Caco-2 (cell line): ENCODE measurements around the gene QPCTL. TPM values are rescaled to one million over a fixed set of nuclear protein-coding genes. Genes with fewer than 3 reads are reported as not detected.

ENCODE experiments used
- BruUV-seq: library from RNA; stranded (reverse); fragments of 400-500 nt; replicated peaks from 2 replicates; lab custom pipeline; 2021; lab: Mats Ljungman, UMichigan
- CTCF ChIA-PET: fragments of 300-600 bp; sonication (Branson Sonifier 250); formaldehyde crosslinking; loops from one replicate; lab custom pipeline; 2022; ENCODE audit warnings: antibody characterized with exemption; lab: Charles Lee
- POLR2A ChIA-PET: fragments of 300-600 bp; sonication (Branson Sonifier 250); formaldehyde crosslinking; loops from one replicate; lab custom pipeline; 2022; ENCODE audit warnings: antibody characterized with exemption; lab: Charles Lee
- DNase-seq, 2 experiments: peaks; one replicate each; pipeline versions ENCODE4 v3.0.0 to v3.0.0-alpha.2; 2020 to 2022
- H3K27me3 ChIP-seq: replicated peaks from 2 replicates; pipeline ENCODE4 v1.6.0; 2011; ENCODE audit warnings: low read length; ENCODE audit not compliant: control insufficient read depth, insufficient read depth
- H3K36me3 ChIP-seq: 2 replicates; pipeline ENCODE4 v1.5.1; 2011; ENCODE audit warnings: low read length; ENCODE audit not compliant: control insufficient read depth, insufficient read depth
- H3K4me1 ChIP-seq: fragments of 250-450 bp; sonication (Bioruptor Pico); 2 replicates; pipeline ENCODE4 v1.5.1; 2020; ENCODE audit warnings: mild to moderate bottlenecking
- H3K4me3 ChIP-seq: 2 replicates; pipeline ENCODE4 v1.5.1; 2011; ENCODE audit warnings: low read depth, mild to moderate bottlenecking, control low read depth, low read length
- H3K9me3 ChIP-seq: fragments of 250-450 bp; sonication (Bioruptor Pico); 2 replicates; pipeline ENCODE4 v1.5.1; 2020; ENCODE audit warnings: mild to moderate bottlenecking, moderate library complexity
- H3K27ac Mint-ChIP-seq: one replicate; pipeline ENCODE4 v1.8.0; 2022; ENCODE audit warnings: mixed read lengths; ENCODE audit not compliant: unreplicated experiment
- H3K27me3 Mint-ChIP-seq: one replicate; pipeline ENCODE4 v1.8.0; 2022; ENCODE audit warnings: mixed read lengths; ENCODE audit not compliant: insufficient read depth, unreplicated experiment
- H3K36me3 Mint-ChIP-seq: one replicate; pipeline ENCODE4 v1.8.0; 2022; ENCODE audit warnings: mild to moderate bottlenecking, mixed read lengths; ENCODE audit not compliant: insufficient read depth, unreplicated experiment
- H3K4me1 Mint-ChIP-seq: one replicate; pipeline ENCODE4 v1.8.0; 2022; ENCODE audit warnings: low read depth, mixed read lengths; ENCODE audit not compliant: unreplicated experiment
- H3K4me3 Mint-ChIP-seq: one replicate; pipeline ENCODE4 v1.8.0; 2022; ENCODE audit warnings: mild to moderate bottlenecking, moderate library complexity, mixed read lengths; ENCODE audit not compliant: unreplicated experiment
- H3K9me3 Mint-ChIP-seq: one replicate; pipeline ENCODE4 v1.8.0; 2022; ENCODE audit warnings: mixed read lengths; ENCODE audit not compliant: unreplicated experiment
- intact Hi-C: fragments of 100-400 bp; cut with micrococcal nuclease; formaldehyde crosslinking; loops from one replicate; pipeline ENCODE4 v1.10.0; 2022; ENCODE audit not compliant: unreplicated experiment
- total RNA-seq: library from RNA; stranded (reverse); gene quantifications from 2 replicates; pipeline ENCODE4 v1.2.3, GENCODE V29; 2022
- TF ChIP-seq, protein P1 (sequence below), 2 experiments: fragments of 200-600 bp in 1 of 2; IDR thresholded peaks; 1 replicate in 1 of 2; 2 replicates in 1 of 2; pipeline versions ENCODE4 v1.5.1 to v1.8.0; 2011 to 2022; ENCODE audit warnings: antibody characterized with exemption in 1 of 2, control low read depth in 1 of 2, inconsistent platforms in 1 of 2, low read depth in 1 of 2, low read length in 1 of 2, mild to moderate bottlenecking in 1 of 2, moderate library complexity in 1 of 2; ENCODE audit not compliant: insufficient read depth in 1 of 2, severe bottlenecking in 1 of 2, unreplicated experiment in 1 of 2

The QPCTL gene
- total RNA-seq, 1 experiment from 2014 or later = 16.9 TPM

DNA sequence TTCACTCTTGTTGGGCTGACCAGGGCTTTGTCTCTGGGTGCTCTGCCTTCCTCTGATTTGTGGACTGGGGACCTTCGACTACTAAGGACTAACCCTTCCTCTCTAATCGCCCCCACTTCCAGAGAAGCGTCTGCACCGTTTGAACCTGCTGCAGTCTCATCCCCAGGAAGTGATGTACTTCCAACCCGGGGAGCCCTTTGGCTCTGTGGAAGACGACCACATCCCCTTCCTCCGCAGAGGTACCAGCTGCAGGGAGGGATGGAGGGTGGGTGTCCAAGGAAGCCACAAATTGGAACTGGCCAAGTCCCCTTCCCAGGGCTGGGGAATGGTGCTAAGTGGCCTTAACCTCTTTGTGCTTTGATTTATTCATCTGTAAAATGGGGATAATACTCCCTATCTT is 9.2 kb downstream of the QPCTL start:
- no peaks in the 10 kb centered on the region for H3K27me3 ChIP-seq
- H3K27ac Mint-ChIP-seq = no peak overlapping the region
- H3K4me1 Mint-ChIP-seq = peaks cover 6% of the 10 kb centered on the region
- intact Hi-C loops = no loop called here
- peaks cover 52% of the 10 kb centered on the region for H3K36me3 Mint-ChIP-seq
- BruUV-seq = no TSS peak
- DNase-seq = no peak
- H3K4me1 ChIP-seq = no peaks in the 10 kb centered on the region
- ChIA-PET POLR2A (no interaction called here), CTCF (no interaction called here)
- H3K36me3 ChIP-seq = peaks cover 3% of the 10 kb centered on the region
- no peaks in the 10 kb centered on the region for H3K9me3 Mint-ChIP-seq
- no peak overlapping the region for H3K4me3 Mint-ChIP-seq
- TF ChIP-seq, protein P1, sequence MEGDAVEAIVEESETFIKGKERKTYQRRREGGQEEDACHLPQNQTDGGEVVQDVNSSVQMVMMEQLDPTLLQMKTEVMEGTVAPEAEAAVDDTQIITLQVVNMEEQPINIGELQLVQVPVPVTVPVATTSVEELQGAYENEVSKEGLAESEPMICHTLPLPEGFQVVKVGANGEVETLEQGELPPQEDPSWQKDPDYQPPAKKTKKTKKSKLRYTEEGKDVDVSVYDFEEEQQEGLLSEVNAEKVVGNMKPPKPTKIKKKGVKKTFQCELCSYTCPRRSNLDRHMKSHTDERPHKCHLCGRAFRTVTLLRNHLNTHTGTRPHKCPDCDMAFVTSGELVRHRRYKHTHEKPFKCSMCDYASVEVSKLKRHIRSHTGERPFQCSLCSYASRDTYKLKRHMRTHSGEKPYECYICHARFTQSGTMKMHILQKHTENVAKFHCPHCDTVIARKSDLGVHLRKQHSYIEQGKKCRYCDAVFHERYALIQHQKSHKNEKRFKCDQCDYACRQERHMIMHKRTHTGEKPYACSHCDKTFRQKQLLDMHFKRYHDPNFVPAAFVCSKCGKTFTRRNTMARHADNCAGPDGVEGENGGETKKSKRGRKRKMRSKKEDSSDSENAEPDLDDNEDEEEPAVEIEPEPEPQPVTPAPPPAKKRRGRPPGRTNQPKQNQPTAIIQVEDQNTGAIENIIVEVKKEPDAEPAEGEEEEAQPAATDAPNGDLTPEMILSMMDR (IDR thresholded peaks at IDR 0.05; ENCODE audit: insufficient read depth in 1 of 2, low read depth in 1 of 2, low read length in 1 of 2, severe bottlenecking in 1 of 2, unreplicated experiment in 1 of 2) = no peak
- no peaks in the 10 kb centered on the region for H3K9me3 ChIP-seq
- H3K27me3 Mint-ChIP-seq = no peaks in the 10 kb centered on the region
- no peak overlapping the region for H3K4me3 ChIP-seq

DNA sequence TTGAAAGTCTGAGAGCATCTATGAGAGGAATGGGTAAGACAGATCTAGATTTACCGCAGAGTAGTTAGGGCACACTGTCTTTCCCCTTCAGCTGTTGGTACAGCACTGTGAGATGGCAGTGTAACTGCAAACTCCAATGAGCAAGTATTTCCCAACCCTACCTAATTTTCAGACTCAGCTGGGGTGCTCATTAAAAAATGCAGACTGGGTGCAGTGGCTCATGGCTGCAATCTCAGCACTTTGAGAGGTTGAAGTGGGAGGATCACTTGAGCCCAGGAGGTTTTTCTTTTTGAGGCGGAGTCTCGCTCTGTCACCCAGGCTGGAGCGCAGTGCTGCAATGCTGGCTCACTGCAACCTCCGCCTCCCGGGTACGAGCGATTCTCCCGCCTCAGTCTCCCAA is 12.6 kb downstream of the QPCTL start:
- ChIA-PET CTCF (no interaction called here), POLR2A (no interaction called here)
- Mint-ChIP-seq H3K9me3 (no peaks in the 10 kb centered on the region), H3K27me3 (no peaks in the 10 kb centered on the region), H3K4me1 (peaks cover 6% of the 10 kb centered on the region), H3K27ac (no peak overlapping the region), H3K4me3 (no peak overlapping the region), H3K36me3 (peaks cover 53% of the 10 kb centered on the region)
- TF ChIP-seq, protein P1 (IDR thresholded peaks at IDR 0.05; ENCODE audit: insufficient read depth in 1 of 2, low read depth in 1 of 2, low read length in 1 of 2, severe bottlenecking in 1 of 2, unreplicated experiment in 1 of 2) = no peak
- no peaks in the 10 kb centered on the region for H3K27me3 ChIP-seq
- intact Hi-C loops = no loop called here
- H3K36me3 ChIP-seq = peaks cover 3% of the 10 kb centered on the region
- H3K9me3 ChIP-seq = no peaks in the 10 kb centered on the region
- no TSS peak for BruUV-seq
- H3K4me1 ChIP-seq = no peaks in the 10 kb centered on the region
- no peak for DNase-seq
- H3K4me3 ChIP-seq = no peak overlapping the region

- Histone ChIP-seq H3K27me3 (no peaks in the 10 kb centered on the region), H3K4me1 (no peaks in the 10 kb centered on the region), H3K36me3 (peaks cover 3% of the 10 kb centered on the region), H3K9me3 (no peaks in the 10 kb centered on the region), H3K4me3 (no peak overlapping the region)
- H3K36me3 Mint-ChIP-seq = peaks cover 56% of the 10 kb centered on the region
- no peaks in the 10 kb centered on the region for H3K27me3 Mint-ChIP-seq
- CTCF ChIA-PET = no interaction called here
- H3K27ac Mint-ChIP-seq = no peak overlapping the region
- TF ChIP-seq, protein P1 (IDR thresholded peaks at IDR 0.05; ENCODE audit: insufficient read depth in 1 of 2, low read depth in 1 of 2, low read length in 1 of 2, severe bottlenecking in 1 of 2, unreplicated experiment in 1 of 2) = no peak
- POLR2A ChIA-PET = no interaction called here
- no peak for DNase-seq
- peaks cover 6% of the 10 kb centered on the region for H3K4me1 Mint-ChIP-seq
- no TSS peak for BruUV-seq
- intact Hi-C loops = no loop called here
- H3K4me3 Mint-ChIP-seq = no peak overlapping the region
- no peaks in the 10 kb centered on the region for H3K9me3 Mint-ChIP-seq
Observed at GRCh38 chr19:45705710-45706415, 13.4 kb downstream of the QPCTL start.
